T47D (cell line): ENCODE results near the gene CDC42BPG.

Experiments
- DNase-seq, 2 experiments: peaks; one replicate each; pipeline versions ENCODE4 v3.0.0 to v3.0.0-alpha.2; 2011 to 2012; ENCODE audit warnings: low read depth in 1 of 2, low spot score in 1 of 2
- JUND ChIP-seq: IDR thresholded peaks from 2 replicates; pipeline ENCODE4 v1.6.1; 2012; ENCODE audit warnings: low read depth
- in situ Hi-C: cut with HindIII; loops from 2 replicates; pipeline ENCODE4 v1.10.0; 2016; ENCODE audit warnings: low sequenced_read_pairs, low pct_unique_long_range_greater_than_20kb

The CDC42BPG gene

DNA sequence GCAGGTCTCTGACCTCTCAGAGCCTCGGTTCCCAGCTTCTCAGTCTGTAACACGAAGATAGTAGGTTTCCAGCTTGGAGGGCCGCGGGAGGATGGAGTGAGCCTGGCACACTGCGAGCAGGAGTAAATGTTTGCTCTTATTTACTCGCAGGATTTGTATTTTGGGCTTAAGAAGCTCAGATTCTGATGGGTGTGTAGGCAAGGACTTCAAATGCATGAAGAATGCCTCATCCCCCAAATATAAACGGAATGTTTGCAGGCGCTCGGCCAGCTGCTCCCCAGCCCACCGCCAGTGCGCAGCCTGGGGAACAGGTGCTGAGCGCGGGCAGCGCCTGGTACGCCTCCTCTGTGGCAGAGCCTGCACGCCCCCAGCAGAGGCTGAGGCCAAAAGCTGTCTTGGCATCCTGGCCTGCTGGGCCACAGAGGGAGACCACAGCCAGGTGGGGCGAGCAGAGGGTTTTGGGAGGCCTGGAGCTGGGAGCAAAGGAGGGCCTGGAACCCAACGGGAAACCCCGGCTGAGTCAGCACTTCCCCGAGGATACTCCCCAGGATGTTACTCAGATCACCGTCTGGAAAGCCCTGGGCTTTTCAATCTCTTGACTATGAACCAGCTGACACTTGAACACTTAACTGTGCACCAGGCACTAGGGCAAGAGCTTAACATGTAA is 24.6 kb upstream of the CDC42BPG start:
- TF ChIP-seq JUND, result no peak
- in situ Hi-C loops, result no loop called here
- DNase-seq, result no peak

DNA sequence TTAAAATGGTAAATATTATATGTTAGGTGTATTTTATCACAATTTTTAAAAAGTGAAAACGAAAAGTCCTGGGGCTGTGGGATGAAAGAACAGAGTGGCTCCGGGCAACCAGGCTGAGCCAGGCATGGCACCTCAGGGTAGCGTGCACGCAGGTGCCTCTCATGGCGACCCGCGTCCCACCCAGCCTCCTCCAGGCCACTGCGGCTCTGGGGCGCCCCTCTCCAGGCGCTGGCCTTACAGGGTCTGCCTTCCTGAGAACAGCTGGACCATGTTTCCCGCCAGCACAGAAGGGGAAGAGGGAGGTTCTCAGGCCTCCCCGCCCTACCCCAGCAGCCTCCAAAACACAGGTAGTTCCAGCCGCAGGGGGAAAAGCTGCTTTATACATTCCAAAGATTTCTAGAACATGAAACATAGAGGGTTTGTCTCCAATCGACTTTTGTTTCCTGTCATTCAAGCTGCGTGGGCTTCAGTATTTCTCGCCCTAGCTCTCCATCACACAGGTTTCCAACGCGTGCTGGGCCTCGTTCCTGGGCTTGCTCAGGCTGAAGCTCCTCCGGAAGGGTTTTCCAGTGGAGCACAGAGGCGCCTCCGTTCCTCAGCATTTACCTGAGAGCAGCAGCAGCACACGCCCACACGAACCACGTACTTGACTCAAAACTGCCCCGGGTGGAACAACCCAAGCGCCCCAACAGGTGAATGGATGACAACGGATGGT is 23.5 kb upstream of the CDC42BPG start:
- no peak for DNase-seq
- in situ Hi-C loops, result no loop called here
- no peak for TF ChIP-seq JUND

DNA sequence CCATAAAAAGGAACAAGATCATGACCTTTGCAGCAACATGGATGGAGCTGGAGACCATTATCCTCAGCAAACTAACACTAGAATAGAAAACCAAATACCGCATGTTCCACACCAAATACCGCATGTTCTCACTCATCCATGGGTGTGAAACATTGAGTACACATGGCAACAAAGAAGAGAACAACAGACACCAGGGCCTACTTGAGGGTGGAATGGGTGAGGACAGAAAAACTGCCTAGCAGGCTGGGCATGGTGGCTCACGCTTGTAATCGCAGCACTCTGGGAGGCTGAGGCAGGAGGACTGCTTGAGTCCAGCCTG is 21.7 kb upstream of the CDC42BPG start:
- DNase-seq, result no peak
- in situ Hi-C loops, result no loop called here

DNA sequence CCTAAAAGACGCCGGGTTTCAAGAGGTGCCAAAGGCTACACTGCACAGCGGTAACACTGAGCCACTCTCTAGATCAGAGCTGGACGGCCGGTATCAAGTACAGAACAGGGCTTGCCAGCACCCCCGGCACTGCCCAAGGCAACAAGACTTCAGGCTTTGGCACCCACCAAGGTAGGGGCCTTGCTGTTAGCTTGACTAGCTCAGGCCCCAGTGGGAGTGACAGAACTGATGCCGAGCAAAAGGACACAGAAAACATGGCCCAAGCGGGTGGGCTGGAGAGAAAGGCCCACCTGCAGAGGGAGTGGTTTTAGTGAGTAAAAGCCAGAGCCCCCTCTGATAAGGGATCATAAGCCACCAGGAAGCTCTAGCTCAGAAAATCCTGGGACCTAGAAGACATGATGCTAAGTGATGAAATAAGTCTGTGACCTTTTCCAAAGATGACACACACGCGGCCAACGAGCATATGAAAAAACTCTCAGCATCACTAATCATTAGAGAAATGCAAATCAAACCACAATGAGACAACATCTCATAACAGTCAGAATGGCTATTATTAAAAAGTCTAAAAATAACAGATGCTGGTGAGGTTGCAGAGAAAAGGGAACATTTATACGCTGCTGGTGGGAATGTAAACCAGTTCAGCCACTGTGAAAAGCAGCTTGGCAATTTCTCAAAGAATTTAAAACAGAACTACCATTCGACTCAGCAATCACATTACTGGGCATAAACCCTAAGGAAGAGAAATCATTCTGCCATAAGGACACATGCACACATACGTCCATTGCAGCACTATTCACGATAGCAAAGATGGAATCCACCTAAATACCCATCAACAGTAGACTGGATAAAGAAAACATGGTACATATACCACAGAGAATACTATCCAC is 21.1 kb upstream of the CDC42BPG start:
- TF ChIP-seq JUND, result no peak
- in situ Hi-C loops, result no loop called here
- DNase-seq, result no peak

More for the DNA sequence above, 21.7 kb upstream of the CDC42BPG start:
- no peak for TF ChIP-seq JUND

DNA sequence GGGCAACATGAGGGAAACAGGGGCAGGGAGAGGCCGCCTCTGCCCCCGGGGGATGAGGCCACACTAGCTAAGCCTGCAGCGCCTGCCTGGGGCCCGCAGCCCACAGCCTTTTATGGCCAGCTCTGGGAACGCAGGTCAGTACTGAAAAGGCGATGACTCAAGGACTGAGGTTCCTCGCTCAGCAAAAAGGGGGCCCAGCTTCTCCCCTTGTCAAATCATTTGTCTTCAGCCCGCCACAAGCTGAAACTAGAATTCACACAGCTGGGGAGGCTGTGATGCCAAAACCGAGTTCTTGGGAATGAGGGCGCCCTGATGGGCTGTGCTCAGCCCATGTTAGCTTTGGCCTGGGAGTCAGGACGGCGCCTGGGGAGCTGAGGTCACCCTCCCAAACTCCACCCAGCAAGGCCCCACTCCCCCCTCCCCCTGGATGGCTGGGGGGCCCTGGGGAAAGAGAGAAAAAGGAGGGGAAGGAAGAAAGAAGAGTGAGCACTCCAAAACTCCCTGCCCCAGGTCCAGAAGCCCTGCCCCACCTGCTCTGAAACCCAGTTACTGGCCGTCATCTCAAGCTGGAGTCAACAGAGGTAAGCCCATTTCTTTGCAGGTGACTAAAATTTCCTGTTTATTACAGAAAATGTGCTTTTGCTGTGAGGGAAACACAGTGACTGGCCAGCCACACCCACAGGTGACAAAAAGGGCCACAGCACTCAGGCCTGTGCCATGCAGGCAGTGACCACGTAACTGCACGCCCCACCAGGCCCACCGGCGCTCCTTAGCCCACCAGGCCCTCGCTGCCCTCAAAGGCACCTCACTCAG is 20.2 kb upstream of the CDC42BPG start:
- in situ Hi-C loops, result no loop called here
- no peak for DNase-seq

DNA sequence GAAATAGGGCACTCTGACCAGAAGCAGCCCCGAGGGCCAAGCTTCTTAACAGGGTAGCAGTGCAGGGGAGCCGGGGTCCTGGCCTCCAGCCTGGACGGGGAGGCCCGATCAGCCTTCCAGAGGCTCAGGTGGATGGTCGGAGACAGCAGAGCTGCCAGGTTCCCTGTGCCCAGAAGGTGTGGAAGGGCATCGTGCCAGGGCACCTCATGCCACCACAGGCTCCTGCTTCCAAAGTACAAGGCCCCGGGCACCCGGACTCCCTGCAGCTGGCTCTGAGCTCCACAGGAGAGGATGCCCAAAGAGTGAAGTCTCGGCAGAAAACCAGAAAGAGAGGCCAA is 19.7 kb upstream of the CDC42BPG start:
- in situ Hi-C loops, result no loop called here
- TF ChIP-seq JUND, result no peak
- DNase-seq, result peak in 1 of 2 experiments; percentile 67

More for the DNA sequence above, 20.2 kb upstream of the CDC42BPG start:
- no peak for TF ChIP-seq JUND

DNA sequence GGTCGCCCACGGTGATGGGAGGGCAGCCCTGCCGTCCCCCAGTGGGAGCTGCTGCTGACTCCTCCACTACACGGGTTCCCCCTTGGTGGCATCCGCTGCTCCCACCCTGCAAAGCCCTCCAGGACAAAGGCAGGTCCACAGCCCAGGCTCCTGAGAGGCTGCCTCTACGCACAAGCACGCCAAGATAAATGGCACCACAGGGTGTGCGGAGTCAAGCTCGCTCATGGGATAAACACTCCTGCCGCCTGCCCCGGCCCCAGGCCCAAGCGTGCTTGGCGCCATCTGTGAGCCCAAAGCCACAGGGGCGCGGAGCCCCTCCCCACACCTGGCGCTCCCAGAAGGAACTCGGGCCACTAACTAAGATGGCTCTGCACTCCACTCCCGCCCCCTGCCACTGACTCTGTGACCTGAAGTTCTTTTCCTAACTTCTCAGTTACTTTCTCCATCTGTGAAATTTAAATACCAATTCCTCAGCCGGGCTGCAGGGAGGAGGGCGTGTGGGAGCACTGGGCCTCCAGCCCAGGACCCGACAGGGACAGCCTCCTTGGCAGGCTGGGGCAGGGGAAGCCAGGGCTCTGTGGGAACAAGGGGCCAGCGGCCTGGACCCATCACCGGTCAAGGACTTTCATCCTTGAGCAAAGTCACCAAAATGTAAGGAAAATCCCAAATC is 19.1 kb upstream of the CDC42BPG start:
- in situ Hi-C loops, result no loop called here
- no peak for TF ChIP-seq JUND
- no peak for DNase-seq

DNA sequence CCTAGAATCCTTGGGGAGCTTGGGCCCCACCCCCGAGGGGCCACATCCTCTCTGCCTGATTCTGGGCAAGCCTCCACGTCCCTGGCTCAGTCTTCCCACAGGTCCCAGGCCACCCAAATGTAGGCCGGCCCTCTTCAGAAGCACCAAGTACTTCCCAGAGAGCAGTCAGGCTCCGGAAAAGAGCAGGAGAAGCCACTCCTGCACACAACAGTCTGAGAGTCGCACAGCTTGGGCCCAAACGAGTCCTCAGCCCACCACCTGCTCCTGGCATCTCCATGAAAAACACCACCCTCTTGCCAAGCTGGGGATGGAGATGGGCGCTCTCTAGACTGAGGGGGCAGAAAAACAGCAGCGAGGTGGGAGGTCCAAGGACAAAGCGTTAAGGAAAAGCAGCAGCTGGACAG is 18.5 kb upstream of the CDC42BPG start:
- in situ Hi-C loops, result no loop called here
- no peak for TF ChIP-seq JUND
- no peak for DNase-seq

DNA sequence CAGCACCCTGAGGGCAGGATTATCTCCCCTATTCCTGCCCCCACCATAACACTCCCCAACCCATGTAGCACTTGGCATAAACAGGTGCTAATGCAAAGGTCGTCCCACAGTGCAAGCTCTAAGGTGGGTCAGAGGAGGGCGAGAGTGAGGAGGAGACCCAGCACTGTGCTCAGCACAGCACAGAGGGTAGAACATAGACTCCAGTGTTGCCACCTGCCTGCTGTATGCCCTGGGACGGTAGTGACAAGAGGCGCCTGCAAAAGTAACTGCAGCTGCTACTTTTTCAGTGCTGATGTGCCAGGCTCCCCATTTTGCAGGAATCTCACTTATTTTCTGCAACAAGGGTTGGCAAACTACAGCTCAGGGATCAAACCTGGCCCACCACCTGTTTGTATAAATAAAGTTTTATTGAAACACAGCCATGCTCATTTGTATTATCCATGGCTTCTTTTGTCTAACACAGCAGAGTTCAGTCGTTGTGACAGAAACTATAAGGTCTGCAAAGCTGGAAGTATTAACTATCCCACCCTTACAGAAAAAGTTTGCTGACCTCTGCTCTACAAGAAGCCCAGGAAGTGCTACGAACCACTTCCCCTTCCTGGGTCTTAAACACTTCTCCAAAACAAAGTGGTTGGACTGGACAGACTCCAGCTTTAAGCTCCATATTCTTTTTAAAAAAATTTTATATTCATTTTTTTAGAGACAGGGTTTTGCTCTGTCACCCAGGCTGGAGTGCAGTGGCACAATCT is 16.9 kb upstream of the CDC42BPG start:
- no peak for TF ChIP-seq JUND
- DNase-seq, result no peak
- in situ Hi-C loops, result no loop called here

DNA sequence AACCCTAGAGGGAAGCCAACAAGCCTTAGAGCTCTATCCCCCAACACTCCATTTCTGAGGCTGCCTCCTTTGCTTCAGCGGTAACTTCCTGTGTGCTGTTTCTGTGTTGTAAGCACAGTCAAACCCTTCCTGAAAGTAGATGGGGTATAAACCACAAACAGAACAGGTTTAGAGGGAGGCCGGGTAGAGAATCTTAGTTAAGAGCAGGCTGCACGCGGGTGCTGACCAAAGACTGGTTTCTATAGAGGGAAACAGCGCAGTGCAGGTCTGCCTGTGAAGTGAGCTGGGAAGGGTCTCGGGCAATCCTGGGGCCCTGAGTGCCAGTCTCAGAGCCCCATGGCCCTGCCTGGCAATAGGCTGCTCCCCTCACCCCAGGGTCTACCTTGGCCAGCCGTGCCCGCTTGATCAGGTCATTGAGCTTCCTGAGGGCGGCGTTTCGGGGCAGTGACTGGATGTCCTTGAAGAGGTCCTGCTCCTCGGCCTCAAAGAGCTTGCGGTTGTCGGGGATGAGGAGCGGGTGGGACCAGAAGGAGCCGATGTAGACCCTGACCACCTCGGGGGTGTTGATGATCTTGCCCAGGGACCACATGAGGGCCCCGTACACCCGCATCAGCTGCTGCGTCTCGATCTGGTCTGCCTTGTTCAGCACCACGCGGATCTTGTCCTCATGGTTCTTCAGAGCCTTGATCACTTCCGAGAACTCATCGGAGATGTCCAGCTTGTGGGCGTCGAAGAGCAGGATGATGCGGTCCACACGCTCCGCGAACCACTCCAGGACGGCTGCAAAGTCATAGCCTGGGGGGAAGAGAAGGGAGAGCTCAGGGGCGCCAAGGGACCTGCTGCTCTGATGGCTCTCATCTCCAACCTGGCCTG is 15.3 kb upstream of the CDC42BPG start:
- TF ChIP-seq JUND, result no peak
- DNase-seq, result no peak
- in situ Hi-C loops, result no loop called here
